ENCODE results near the gene FGGY. TPM values are rescaled to one million over a fixed set of nuclear protein-coding genes. Genes with fewer than 3 reads are reported as not detected.

The FGGY gene
- total RNA-seq, 4 donors from 2014 or later, result 23.3 to 26.4 (median 25.3) TPM

- WGBS, result 83% methylated on average over 2 of the region's 2 CpGs
- peaks cover 0 to 13% (median 11%) of the 10 kb centered on the region in 4 donors for H3K4me1 ChIP-seq
- intact Hi-C loops (cut with DNase I), result no loop called here
- DNase-seq (ENCODE audit: extremely low spot score), result no peak
- TF ChIP-seq EP300 (IDR thresholded peaks at IDR 0.05) (no peak), CTCF (IDR thresholded peaks at IDR 0.05) (no peak), POLR2AphosphoS5 (IDR thresholded peaks at IDR 0.05) (no peak), POLR2A (IDR thresholded peaks at IDR 0.05; ENCODE audit: low read depth) (no peak)
- H3K27ac ChIP-seq (replicated peaks in 1 of 4), result no peak overlapping the region
- no peaks in the 10 kb centered on the region for H3K27me3 ChIP-seq
- H3K4me3 ChIP-seq, result no peak overlapping the region
- no peaks in the 10 kb centered on the region for H3K9me3 ChIP-seq
- H3K36me3 ChIP-seq, result no peaks in the 10 kb centered on the region
These were observed 483.1 kb downstream of the FGGY start for GRCh38 chr1:59779949-59780348.

GRCh38 chr1:59788825-59789224, 491.9 kb downstream of the FGGY start:
- DNase-seq (ENCODE audit: extremely low spot score), result no peak
- Histone ChIP-seq H3K9me3 (peaks cover 0 to 8% (median 0%) of the 10 kb centered on the region in 4 donors), H3K36me3 (no peaks in the 10 kb centered on the region), H3K4me1 (no peaks in the 10 kb centered on the region), H3K27me3 (no peaks in the 10 kb centered on the region), H3K27ac (replicated peaks in 1 of 4) (no peak overlapping the region), H3K4me3 (no peak overlapping the region)
- no peak for TF ChIP-seq EP300 (IDR thresholded peaks at IDR 0.05)
- TF ChIP-seq POLR2AphosphoS5 (IDR thresholded peaks at IDR 0.05), result no peak
- TF ChIP-seq POLR2A (IDR thresholded peaks at IDR 0.05; ENCODE audit: low read depth), result no peak
- TF ChIP-seq CTCF (IDR thresholded peaks at IDR 0.05), result no peak
- intact Hi-C loops (cut with DNase I), result no loop called here

GRCh38 chr1:59798600-59798999, 501.7 kb downstream of the FGGY start:
- no peaks in the 10 kb centered on the region for H3K4me1 ChIP-seq

GRCh38 chr1:59803458-59804038, 506.7 kb downstream of the FGGY start:
- intact Hi-C loops (cut with DNase I), result no loop called here
- Histone ChIP-seq H3K9me3 (no peaks in the 10 kb centered on the region), H3K4me1 (no peaks in the 10 kb centered on the region), H3K27me3 (no peaks in the 10 kb centered on the region), H3K4me3 (no peak overlapping the region), H3K36me3 (no peaks in the 10 kb centered on the region), H3K27ac (replicated peaks in 1 of 4) (no peak overlapping the region)
- TF ChIP-seq POLR2A (IDR thresholded peaks at IDR 0.05; ENCODE audit: low read depth) (no peak), EP300 (IDR thresholded peaks at IDR 0.05) (no peak), CTCF (IDR thresholded peaks at IDR 0.05) (no peak), POLR2AphosphoS5 (IDR thresholded peaks at IDR 0.05) (no peak)
- DNase-seq (ENCODE audit: extremely low spot score), result no peak
- 94% methylated on average over 1 of the region's 1 CpG for WGBS

More at GRCh38 chr1:59798600-59798999, 501.7 kb downstream of the FGGY start:
- intact Hi-C loops (cut with DNase I), result no loop called here
- H3K9me3 ChIP-seq, result peaks cover 0 to 9% (median 2%) of the 10 kb centered on the region in 4 donors
- H3K36me3 ChIP-seq, result no peaks in the 10 kb centered on the region
- no peak overlapping the region for H3K4me3 ChIP-seq
- H3K27ac ChIP-seq (replicated peaks in 1 of 4), result no peak overlapping the region
- no peaks in the 10 kb centered on the region for H3K27me3 ChIP-seq
- TF ChIP-seq EP300 (IDR thresholded peaks at IDR 0.05) (no peak), POLR2AphosphoS5 (IDR thresholded peaks at IDR 0.05) (no peak), POLR2A (IDR thresholded peaks at IDR 0.05; ENCODE audit: low read depth) (no peak), CTCF (IDR thresholded peaks at IDR 0.05) (no peak)
- DNase-seq (ENCODE audit: extremely low spot score), result no peak

- Histone ChIP-seq H3K27me3 (peaks cover 0 to 3% (median 0%) of the 10 kb centered on the region in 4 donors), H3K9me3 (no peaks in the 10 kb centered on the region), H3K4me1 (no peaks in the 10 kb centered on the region), H3K27ac (replicated peaks in 1 of 4) (no peak overlapping the region), H3K4me3 (no peak overlapping the region), H3K36me3 (no peaks in the 10 kb centered on the region)
- no peak for DNase-seq (ENCODE audit: extremely low spot score)
- intact Hi-C loops (cut with DNase I), result no loop called here
- TF ChIP-seq CTCF (IDR thresholded peaks at IDR 0.05) (no peak), EP300 (IDR thresholded peaks at IDR 0.05) (no peak), POLR2AphosphoS5 (IDR thresholded peaks at IDR 0.05) (no peak), POLR2A (IDR thresholded peaks at IDR 0.05; ENCODE audit: low read depth) (no peak)
These were observed 507.4 kb downstream of the FGGY start for GRCh38 chr1:59804301-59804700.

Measured in esophagus muscularis mucosa (tissue), 4 donors.